ENCODE results near the gene APP.
"Not testable (repeated sequence)": the region's sequence is repeated elsewhere in the genome, so short reads cannot be mapped to it uniquely, and the experiment has no call there.

The APP gene

GRCh38 chr21:26013970-26014369 lies 156.6 kb downstream of the APP start:
- no peak for DNase-seq

GRCh38 chr21:26012482-26012881 lies 158.1 kb downstream of the APP start:
- DNase-seq: not testable (repeated sequence)

- no peak for DNase-seq
These were observed 159.2 kb downstream of the APP start for GRCh38 chr21:26011292-26011940.

- no peak for DNase-seq
These were observed 162.5 kb downstream of the APP start for GRCh38 chr21:26007951-26008498.

- DNase-seq: no peak
These were observed 165.1 kb downstream of the APP start for GRCh38 chr21:26005464-26005863.

GRCh38 chr21:26003404-26003803 lies 167.2 kb downstream of the APP start:
- no peak for DNase-seq

- DNase-seq: no peak
These were observed 169.2 kb downstream of the APP start for GRCh38 chr21:26001356-26001755.

GRCh38 chr21:25999921-26000582 lies 170.5 kb downstream of the APP start:
- no peak for DNase-seq

GRCh38 chr21:25997788-25998611 lies 172.6 kb downstream of the APP start:
- no peak for DNase-seq

GRCh38 chr21:25995278-25995677 lies 175.3 kb downstream of the APP start:
- DNase-seq: no peak

GRCh38 chr21:25994758-25995163 lies 175.8 kb downstream of the APP start:
- no peak for DNase-seq

- DNase-seq: no peak
These were observed 181.8 kb downstream of the APP start for GRCh38 chr21:25988738-25989137.

- DNase-seq: no peak
These were observed 183.0 kb downstream of the APP start for GRCh38 chr21:25987531-25987930.

GRCh38 chr21:25986928-25987327 lies 183.6 kb downstream of the APP start:
- no peak for DNase-seq

GRCh38 chr21:25985990-25986389 lies 184.6 kb downstream of the APP start:
- no peak for DNase-seq

GRCh38 chr21:25984538-25984937 lies 186.0 kb downstream of the APP start:
- DNase-seq: no peak

GRCh38 chr21:25983745-25984144 lies 186.8 kb downstream of the APP start:
- DNase-seq: no peak

- DNase-seq: no peak
These were observed 189.9 kb downstream of the APP start for GRCh38 chr21:25980710-25981109.

- no peak for DNase-seq
These were observed 190.5 kb downstream of the APP start for GRCh38 chr21:25979845-25980616.

- no peak for DNase-seq
These were observed 193.4 kb downstream of the APP start for GRCh38 chr21:25977068-25977611.

- DNase-seq: no peak
These were observed 195.6 kb downstream of the APP start for GRCh38 chr21:25974964-25975363.

GRCh38 chr21:25970254-25970930 lies 200.2 kb downstream of the APP start:
- DNase-seq: no peak

Data from GOT3 (cell line).